WERI-Rb-1 (cell line): Measurements from ENCODE around the gene HSD11B2.

Experiments used
- DNase-seq: peaks from one replicate; pipeline ENCODE4 v3.0.0-alpha.2; 2020
- H3K27ac ChIP-seq: fragments of 250-450 bp; sonication (Bioruptor Pico); 2 replicates; pipeline ENCODE4 v1.5.1; 2020; ENCODE audit warnings: mild to moderate bottlenecking, moderate library complexity
- H3K27me3 ChIP-seq: fragments of 250-450 bp; sonication (Bioruptor Pico); 2 replicates; pipeline ENCODE4 v1.5.1; 2021; ENCODE audit warnings: mild to moderate bottlenecking, low read depth, moderate library complexity; ENCODE audit not compliant: insufficient read depth, severe bottlenecking
- H3K36me3 ChIP-seq: fragments of 250-450 bp; sonication (Bioruptor Pico); 2 replicates; pipeline ENCODE4 v1.5.1; 2020; ENCODE audit warnings: mild to moderate bottlenecking, moderate library complexity
- H3K4me3 ChIP-seq: 2 replicates; pipeline ENCODE4 v1.5.1; 2011; ENCODE audit warnings: low read depth, mild to moderate bottlenecking, control low read depth, low read length
- H3K9me3 ChIP-seq: fragments of 250-450 bp; sonication (Bioruptor Pico); 2 replicates; pipeline ENCODE4 v1.5.1; 2021; ENCODE audit warnings: mild to moderate bottlenecking, moderate library complexity; ENCODE audit not compliant: severe bottlenecking
- TF ChIP-seq, protein P1 (sequence below): IDR thresholded peaks from 2 replicates; pipeline ENCODE4 v1.5.1; 2011; ENCODE audit warnings: low read depth, mild to moderate bottlenecking, control low read depth, inconsistent platforms, low read length

HSD11B2 gene

DNA sequence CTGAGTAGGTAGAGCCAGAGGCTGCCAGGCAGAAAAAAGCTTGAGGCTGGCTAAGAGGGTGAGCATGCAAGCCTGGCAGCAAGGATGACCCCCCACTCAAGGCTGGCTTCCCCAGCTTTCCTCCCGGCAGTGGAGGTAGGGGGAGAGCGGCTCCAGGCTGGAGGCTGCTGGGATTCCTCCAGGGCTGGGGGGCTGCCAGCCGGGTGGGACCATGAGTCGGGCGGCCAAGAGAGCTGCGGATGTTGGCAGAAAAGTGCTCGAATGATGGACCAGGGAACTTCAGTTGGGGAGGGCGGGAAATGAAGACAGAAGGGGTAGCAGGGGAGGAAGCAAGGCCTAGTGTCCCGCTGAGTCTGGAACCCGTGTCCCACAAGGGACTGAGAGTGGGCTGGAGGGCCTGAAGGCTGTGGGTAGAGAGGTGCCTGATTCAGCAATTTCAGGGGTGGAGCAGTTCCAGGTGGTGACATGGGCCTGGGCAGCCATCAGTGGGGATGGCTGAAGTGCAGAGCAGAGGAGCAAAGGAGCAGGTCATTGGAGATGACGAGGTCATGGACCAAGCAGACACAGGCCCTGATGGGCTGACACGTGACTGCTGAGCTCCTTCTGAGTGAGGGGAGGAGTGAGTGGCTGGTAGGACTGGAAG, 20.3 kb downstream of the HSD11B2 start:
- no peak overlapping the region for H3K4me3 ChIP-seq
- H3K27ac ChIP-seq: no peak overlapping the region
- H3K27me3 ChIP-seq: no peaks in the 10 kb centered on the region
- TF ChIP-seq, protein P1, sequence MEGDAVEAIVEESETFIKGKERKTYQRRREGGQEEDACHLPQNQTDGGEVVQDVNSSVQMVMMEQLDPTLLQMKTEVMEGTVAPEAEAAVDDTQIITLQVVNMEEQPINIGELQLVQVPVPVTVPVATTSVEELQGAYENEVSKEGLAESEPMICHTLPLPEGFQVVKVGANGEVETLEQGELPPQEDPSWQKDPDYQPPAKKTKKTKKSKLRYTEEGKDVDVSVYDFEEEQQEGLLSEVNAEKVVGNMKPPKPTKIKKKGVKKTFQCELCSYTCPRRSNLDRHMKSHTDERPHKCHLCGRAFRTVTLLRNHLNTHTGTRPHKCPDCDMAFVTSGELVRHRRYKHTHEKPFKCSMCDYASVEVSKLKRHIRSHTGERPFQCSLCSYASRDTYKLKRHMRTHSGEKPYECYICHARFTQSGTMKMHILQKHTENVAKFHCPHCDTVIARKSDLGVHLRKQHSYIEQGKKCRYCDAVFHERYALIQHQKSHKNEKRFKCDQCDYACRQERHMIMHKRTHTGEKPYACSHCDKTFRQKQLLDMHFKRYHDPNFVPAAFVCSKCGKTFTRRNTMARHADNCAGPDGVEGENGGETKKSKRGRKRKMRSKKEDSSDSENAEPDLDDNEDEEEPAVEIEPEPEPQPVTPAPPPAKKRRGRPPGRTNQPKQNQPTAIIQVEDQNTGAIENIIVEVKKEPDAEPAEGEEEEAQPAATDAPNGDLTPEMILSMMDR: no peak
- no peak for DNase-seq
- H3K36me3 ChIP-seq: peaks cover 32% of the 10 kb centered on the region
- H3K9me3 ChIP-seq: no peaks in the 10 kb centered on the region

DNA sequence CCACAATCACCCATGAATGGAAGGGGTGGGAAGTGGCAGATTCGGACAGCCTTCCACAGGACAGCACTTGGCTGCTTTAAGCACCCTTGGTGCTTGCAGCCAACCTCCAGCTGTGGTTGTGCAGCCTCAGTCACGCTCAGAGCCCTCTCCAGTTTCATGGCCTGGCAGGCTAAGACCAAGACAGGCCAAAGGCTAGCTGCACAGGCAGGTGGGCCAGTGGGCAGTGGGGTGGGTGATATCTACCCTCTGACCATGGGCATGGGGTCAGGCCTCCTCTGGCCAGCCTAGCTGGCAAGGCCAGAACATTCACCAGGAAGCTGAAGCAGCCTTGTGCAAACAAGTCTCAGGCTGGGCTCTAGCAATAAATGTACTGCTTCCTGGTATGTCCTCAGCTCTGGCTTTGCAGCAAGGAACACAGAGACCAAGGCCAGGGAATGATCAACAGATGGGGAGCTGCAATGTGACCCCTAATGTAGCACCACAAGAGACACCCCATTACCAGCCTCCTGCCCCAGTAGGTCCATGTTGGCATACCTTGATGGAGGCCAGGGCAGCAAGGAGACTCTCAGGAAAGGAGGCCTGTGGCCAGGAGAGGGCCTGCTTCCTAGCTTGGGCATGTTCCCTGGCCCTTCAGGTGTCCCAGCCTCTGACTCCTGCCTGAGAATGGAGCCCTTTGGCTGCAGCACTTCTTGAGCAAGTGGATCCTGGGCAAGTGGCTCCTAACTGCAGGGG, 20.9 kb downstream of the HSD11B2 start:
- TF ChIP-seq, protein P1: no peak
- no peak for DNase-seq
- no peaks in the 10 kb centered on the region for H3K27me3 ChIP-seq
- peaks cover 31% of the 10 kb centered on the region for H3K36me3 ChIP-seq
- H3K9me3 ChIP-seq: no peaks in the 10 kb centered on the region
- no peak overlapping the region for H3K4me3 ChIP-seq
- H3K27ac ChIP-seq: no peak overlapping the region

DNA sequence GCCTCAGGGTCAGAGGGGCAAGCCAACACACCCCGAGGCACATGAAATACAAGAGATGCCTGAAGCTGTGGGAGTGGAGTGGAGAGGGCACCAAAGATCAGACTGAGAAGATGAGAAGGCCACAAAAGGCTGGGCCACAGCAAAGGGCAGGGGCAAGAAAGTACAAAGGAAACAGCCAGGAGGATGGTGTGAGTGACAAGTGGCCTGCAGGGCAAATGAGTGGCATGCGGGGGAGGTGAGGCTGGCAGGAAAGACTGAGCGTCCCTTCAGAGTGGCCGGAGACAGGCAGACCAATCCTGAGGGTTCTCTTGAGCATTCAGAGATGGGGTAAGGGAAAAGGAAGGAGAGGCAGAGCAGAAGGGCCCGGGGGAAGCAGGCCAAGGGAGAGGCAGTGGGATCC, 23.2 kb downstream of the HSD11B2 start:
- H3K27ac ChIP-seq: no peak overlapping the region
- no peaks in the 10 kb centered on the region for H3K9me3 ChIP-seq
- H3K27me3 ChIP-seq: no peaks in the 10 kb centered on the region
- TF ChIP-seq, protein P1: no peak
- no peak overlapping the region for H3K4me3 ChIP-seq
- DNase-seq: no peak
- peaks cover 16% of the 10 kb centered on the region for H3K36me3 ChIP-seq

DNA sequence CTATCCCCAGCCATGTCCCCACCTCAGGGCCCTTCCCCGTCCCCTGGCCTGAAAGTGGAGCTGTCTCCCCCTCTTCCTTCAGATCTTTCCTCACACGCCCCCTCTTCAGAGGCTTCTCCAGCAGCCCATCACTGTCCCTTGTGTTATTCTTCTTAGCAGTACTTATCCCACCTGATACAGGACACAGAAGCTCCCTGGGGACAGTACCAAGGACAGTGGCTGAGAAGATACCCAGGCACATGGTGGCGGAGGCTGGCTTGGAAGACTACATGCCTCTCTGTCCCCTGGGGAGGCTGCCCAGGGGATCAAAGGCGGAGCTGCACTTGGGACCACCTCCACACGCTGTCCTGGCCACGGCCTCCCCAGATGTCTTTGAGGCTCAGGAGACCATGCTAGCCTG, 23.9 kb downstream of the HSD11B2 start:
- Histone ChIP-seq H3K27me3 (no peaks in the 10 kb centered on the region), H3K36me3 (peaks cover 10% of the 10 kb centered on the region), H3K9me3 (no peaks in the 10 kb centered on the region), H3K27ac (no peak overlapping the region), H3K4me3 (no peak overlapping the region)
- TF ChIP-seq, protein P1: no peak
- no peak for DNase-seq

DNA sequence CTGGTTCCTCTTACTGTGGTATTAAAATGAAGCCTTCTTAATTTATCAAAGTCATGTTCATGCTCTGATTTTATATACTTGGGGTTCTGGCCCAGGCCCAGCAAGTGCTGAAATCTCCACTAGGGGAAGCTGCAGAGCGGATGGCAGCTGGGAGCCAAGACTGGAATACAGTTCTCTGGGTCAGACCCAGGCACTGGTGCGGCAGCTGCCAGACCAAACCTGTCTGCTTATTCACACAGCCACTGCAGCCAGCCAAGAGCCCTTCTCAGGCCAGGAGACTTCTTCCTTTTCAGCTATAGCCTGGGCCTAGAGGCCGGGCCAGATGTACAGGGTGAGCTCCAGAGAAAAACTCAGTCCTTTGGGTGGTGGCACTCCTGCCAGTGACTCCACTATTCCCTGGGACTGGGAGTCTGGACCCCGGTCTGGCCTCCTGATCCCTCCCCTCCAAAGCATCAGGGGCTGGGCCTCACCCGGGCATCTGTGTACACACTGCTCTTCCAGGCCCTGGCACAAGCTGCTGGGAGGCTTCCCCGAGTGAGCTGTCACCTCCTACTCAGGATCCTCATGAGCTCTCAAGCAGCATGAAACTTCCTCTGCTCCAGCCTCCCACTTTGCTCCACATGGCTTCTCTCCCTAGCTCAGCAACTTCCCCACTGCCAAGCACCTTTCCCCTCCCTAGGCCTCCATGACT, 25.6 kb downstream of the HSD11B2 start:
- TF ChIP-seq, protein P1: peak; percentile 56
- Histone ChIP-seq H3K4me3 (no peak overlapping the region), H3K9me3 (no peaks in the 10 kb centered on the region), H3K27me3 (no peaks in the 10 kb centered on the region), H3K36me3 (peaks cover 7% of the 10 kb centered on the region), H3K27ac (no peak overlapping the region)
- DNase-seq: peak; percentile 34
